HT-29 (cell line): ENCODE measurements around the gene ZNF578. TPM values are rescaled to one million over a fixed set of nuclear protein-coding genes. Genes with fewer than 3 reads are reported as not detected.
"Not testable (repeated sequence)": the region's sequence is repeated elsewhere in the genome, so short reads cannot be mapped to it uniquely, and the experiment has no call there.

Experiments
- DNase-seq: peaks from one replicate; pipeline ENCODE4 v3.0.0-alpha.2; 2015; ENCODE audit warnings: low spot score
- total RNA-seq: library from RNA; depleted of rRNA; stranded (reverse); fragments of >200 nt; shearing (Covaris generic); gene quantifications from 2 replicates; pipeline ENCODE4 v1.2.3, GENCODE V29; 2014; rRNA removed

Gene ZNF578
- not detected in 2 replicates for total RNA-seq

- DNase-seq, result no peak
Measured at GRCh38 chr19:52453324-52454094, at the start of gene ZNF578. ZNF578 (plus strand) TSS chr19:52453553; CDS start chr19:52501846, 48,293 bp downstream.

DNA sequence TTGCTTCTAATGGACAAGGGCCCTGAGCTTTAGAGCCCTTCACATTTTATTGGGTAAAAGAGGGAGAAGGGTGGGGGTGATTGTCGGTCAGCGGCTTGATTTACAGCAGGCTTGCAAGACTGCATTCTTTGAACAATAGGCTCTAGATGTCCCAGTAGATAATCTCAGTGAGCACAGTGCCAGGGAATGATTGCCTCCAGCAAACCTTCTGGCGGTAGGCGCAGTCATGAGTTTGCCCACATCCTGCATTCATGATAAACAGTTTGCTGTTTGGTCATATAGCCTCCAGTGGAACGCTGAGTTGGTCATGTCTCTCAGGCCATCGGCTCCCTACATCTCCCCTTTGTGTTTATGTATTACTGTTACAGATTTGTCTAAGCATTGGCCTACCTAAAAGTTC, 43.1 kb upstream of the ZNF578 start:
- DNase-seq, result no peak

- DNase-seq, result no peak
Measured at GRCh38 chr19:52415711-52416110, 37.6 kb upstream of the ZNF578 start.

DNA sequence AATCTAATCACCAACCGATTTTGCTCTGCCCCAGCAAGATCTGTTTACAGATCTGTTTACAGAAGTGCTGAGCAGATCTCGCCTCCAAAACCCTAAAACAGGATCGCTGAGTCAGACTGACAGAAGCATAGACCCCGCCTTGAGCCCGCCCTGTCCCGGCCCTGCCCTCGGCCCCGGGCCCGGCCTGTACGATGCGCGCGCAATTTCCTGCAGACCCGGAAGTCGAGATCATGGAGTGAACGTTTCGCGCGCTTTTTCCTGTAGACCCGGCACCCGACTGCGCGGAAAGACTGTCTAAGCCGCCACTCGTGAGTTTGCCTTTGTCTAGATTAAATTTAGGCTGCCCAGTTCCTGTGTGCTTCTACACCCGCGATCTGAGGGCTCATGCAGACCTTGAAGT, 24.4 kb upstream of the ZNF578 start, which contains the start of gene ZNF534:
TSS of gene ZNF534 (plus strand) at position 212 of the 400 bp plus-strand sequence. CDS start 2,327 bp downstream, outside the sequence.
- no peak for DNase-seq

DNA sequence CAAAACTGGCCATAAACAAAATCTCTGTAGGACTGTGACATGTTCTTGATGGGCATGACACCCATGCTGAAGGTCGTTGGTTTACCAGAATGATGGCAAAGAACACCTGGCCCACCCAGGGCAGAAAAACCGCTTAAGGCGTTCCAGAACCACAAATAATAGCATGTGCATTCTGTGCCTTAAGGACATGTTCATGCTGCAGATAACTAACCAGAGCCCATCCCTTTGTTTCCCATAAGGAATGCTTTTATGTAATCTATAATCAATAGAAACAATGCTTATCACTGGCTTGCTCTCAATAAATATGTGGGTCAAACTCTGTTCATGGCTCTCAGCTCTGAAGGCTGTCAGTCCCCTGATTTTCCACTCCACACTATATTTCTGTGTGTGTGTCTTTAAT, 11.2 kb upstream of the ZNF578 start:
- DNase-seq, result no peak

GRCh38 chr19:52444506-52444905, 8.8 kb upstream of the ZNF578 start:
- DNase-seq, result no peak

DNA sequence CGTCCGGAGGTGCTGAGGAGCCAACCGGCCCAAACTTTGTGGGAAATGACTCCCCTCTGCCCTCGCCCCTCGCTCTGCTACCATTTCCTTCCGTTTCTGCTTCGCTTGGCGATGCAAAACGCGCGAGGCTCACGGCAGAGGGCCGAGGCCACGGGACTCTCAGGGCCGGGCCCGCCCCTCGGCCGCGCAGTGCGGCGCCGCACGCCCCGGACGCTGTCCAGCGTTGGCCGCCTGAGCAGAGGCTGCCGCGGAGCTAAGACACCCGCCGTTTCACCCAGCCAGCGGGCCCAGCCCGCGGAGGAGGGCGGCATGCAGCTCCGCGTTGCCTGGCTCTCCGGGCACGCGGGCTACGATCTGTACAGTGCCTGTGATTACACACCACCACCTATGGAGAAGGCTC, 2.1 kb upstream of the ZNF578 start:
- no peak for DNase-seq

DNA sequence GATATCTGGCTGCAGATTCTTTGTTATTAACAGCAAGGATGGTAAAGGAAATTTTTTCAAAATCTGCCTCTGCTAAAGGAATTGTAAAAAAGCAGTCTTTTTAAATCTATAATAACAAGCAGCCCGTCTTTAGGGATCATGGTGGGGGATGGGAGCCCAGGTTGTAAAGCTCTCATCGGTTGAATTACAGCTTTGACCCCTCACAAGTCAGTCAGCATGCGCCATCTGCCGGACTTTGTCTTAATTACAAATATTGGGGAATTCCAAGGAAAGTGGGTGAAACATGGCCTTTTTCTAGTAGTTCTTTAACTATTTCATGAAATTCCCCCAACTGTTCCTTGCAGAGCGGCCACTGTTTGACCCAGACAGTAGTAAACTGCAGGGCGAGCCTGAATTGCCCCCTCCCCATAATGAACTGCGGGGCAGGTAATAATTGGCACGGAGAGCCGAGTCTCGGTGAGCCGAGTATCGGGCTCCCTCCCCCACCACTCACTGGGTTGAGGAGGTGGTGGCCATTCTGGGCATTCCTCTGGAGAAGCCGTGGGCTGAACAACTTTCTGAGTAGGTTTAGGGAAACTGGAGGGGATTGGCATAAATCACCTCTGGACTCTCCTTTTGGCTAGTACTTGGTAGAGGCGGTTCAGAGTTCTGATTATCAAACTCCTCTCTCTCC, 11.6 kb downstream of the ZNF578 start:
- peak; percentile 55 for DNase-seq

- peak; percentile 26 for DNase-seq
Measured at GRCh38 chr19:52473655-52474350, 20.4 kb downstream of the ZNF578 start.

- DNase-seq, result peak; percentile 4
Measured at GRCh38 chr19:52474351-52475127, 21.2 kb downstream of the ZNF578 start.

DNA sequence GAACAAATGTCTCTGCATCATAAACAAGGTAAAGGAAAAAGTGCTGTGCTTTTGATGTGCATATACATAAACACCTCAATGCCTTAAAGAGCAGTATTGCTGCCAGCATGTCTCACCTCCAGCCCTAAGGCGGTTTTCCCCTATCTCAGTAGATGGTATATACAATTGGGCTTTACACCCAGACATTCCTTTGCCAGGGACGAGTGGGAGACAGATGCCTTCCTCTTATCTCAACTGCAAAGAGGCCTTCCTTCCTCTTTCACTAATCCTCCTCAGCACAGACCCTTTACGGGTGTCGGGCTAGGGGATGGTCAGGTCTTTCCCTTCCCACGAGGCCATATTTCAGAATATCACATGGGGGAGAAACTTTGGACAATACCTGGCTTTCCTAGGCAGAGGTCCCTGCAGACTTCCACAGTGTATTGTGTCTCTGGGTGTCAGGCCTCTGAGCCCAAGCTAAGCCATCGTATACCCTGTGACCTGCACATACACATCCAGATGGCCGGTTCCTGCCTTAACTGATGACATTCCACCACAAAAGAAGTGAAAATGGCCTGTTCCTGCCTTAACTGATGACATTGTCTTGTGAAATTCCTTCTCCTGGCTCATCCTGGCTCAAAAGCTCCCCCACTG, 30.9 kb downstream of the ZNF578 start:
- DNase-seq, result not testable (repeated sequence)

- DNase-seq, result not testable (repeated sequence)
Measured at GRCh38 chr19:52485064-52485463, 31.7 kb downstream of the ZNF578 start.

DNA sequence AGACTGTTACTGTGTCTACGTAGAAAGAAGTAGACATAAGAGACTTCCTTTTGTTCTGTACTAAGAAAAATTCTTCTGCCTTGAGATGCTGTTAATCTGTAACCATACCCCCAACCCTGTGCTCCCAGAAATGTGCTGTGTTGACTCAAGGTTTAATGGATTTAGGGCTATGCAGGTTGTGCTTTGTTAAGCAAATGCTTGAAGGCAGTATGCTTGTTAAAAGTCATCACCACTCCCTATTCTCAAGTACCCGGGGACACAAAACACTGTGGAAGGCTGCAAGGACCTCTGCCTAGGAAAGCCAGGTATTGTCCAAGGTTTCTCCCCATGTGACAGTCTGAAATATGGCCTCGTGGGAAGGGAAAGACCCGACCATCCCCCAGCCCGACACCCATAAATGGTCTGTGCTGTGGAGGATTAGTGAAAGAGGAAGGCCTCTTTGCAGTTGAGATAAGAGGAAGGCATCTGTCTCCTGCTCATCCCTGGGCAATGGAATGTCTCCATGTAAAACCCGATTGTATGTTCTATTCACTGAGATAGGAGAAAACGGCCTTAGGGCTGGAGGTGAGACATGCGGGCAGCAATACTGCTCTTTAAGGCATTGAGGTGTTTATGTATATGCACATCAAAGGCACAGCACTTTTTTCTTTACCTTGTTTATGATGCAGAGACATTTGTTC, 32.3 kb downstream of the ZNF578 start:
- DNase-seq, result not testable (repeated sequence)

DNA sequence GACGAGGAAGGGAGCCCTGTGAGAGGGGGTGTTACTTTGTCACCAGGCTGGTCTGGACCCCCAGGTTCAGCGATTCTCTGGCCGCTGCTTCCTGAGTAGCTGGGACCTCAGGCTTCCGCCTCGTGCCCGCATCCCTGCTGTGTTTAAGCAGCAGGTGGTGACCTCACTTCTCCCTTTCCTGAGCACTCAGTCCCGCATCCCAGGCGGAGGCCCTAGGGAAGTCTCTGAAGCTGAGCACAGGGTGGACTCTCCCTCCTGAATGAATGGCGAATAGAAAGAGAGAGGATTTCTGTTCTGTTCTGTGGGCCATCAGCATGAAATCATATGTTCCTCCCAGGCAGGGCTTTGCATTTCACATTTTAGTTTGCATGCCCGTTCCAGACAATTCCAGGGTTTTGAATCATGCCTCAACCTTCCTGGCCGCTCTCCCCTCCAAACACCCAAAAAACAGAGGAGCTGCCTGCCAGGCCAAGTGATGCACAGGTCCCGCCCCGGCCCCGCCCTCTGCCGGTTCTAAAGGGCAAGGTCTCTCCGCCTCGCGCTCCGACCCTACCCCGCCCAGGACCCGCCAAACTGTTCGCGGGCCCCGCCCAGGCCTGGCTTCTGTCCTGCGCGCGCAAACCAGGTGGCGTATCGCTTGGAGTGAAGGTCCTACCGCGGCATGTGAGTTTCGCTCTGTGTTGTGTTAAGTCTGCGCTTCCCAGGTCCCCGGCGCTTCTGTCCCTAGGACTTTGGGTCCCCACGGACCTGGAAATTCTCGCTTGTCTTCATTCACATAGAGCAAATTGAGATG, 39.0 kb downstream of the ZNF578 start:
- no peak for DNase-seq

DNA sequence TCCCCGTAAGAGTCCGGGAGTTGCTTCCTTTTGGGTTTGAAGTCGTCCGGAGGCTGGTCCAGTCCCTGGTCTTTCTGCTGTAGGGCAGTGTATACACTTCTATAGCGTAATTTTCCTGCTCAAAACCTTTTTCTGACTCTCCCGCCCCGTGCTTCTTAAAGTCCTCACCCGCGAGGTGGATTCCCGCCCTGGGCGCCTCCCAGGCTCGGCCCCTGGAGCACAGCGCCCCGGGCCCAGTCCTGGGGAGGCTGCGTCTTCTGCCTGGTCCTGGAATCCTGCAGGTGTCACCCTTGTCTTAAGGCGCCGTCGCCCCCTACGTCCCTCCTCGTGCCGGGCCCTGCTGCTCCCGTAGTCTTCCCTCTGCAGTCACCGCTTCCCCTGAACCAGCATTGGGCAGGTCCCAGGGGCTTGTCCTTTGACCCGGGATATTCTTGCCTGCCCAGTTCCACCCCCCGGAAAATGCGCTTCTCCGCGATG, 39.7 kb downstream of the ZNF578 start:
- no peak for DNase-seq

GRCh38 chr19:52494518-52494917, 41.2 kb downstream of the ZNF578 start:
- DNase-seq, result no peak

GRCh38 chr19:52498571-52498970, 45.2 kb downstream of the ZNF578 start:
- no peak for DNase-seq

GRCh38 chr19:52500474-52500873, 47.1 kb downstream of the ZNF578 start:
- not testable (repeated sequence) for DNase-seq

DNA sequence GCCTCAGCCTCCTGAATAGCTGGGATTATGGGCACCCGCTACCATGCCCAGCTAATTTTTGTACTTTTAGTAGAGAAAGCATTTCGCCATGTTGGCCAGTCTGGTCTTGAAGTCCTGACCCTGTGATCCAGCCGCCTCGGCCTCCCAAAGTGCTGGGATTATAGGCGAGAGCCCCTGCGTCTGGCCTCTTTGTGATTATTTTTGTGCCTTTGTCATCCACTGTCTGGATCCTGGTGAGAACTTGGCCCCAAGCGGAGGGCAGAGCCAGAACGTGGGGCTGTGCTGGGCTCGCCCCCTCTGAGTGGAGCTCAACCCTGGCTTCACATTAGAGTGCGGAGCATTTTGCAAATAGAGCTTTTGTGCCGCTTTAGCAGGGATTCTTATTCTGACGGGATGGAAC, 47.6 kb downstream of the ZNF578 start:
- DNase-seq, result not testable (repeated sequence)
